SKM-1 (cell line): Measurements from ENCODE around the gene IPO9.
"Not testable (repeated sequence)": the region's sequence is repeated elsewhere in the genome, so short reads cannot be mapped to it uniquely, and the experiment has no call there.

Source experiments
- DNase-seq: peaks from one replicate; lab custom pipeline; 2025; ENCODE audit not compliant: unreplicated experiment; lab: John Stamatoyannopoulos, UW

IPO9 gene

GRCh38 chr1:201808633-201808990 is 20.3 kb upstream of the IPO9 start:
- no peak for DNase-seq

- DNase-seq: no peak
Observed at GRCh38 chr1:201809876-201810275, 19.1 kb upstream of the IPO9 start.

- DNase-seq: no peak
Observed at GRCh38 chr1:201810466-201811216, 18.3 kb upstream of the IPO9 start.

GRCh38 chr1:201813226-201813625 is 15.7 kb upstream of the IPO9 start:
- DNase-seq: no peak

GRCh38 chr1:201816309-201816854 is 12.6 kb upstream of the IPO9 start:
- DNase-seq: no peak

- DNase-seq: no peak
Observed at GRCh38 chr1:201818971-201819750, 9.8 kb upstream of the IPO9 start.

- DNase-seq: no peak
Observed at GRCh38 chr1:201820413-201820812, 8.5 kb upstream of the IPO9 start.

GRCh38 chr1:201825245-201825644 is 3.7 kb upstream of the IPO9 start:
- no peak for DNase-seq

GRCh38 chr1:201826830-201827229 is 2.1 kb upstream of the IPO9 start:
- no peak for DNase-seq

GRCh38 chr1:201827321-201828216 is 1.4 kb upstream of the IPO9 start:
- DNase-seq: no peak

GRCh38 chr1:201828217-201828819 is 639 bp upstream of the IPO9 start:
- DNase-seq: no peak

- no peak for DNase-seq
Observed at GRCh38 chr1:201831371-201831770, 2.4 kb downstream of the IPO9 start.

- DNase-seq: no peak
Observed at GRCh38 chr1:201834621-201835020, 5.7 kb downstream of the IPO9 start.

GRCh38 chr1:201838381-201838780 is 9.4 kb downstream of the IPO9 start:
- no peak for DNase-seq

- DNase-seq: not testable (repeated sequence)
Observed at GRCh38 chr1:201839089-201839488, 10.1 kb downstream of the IPO9 start.

GRCh38 chr1:201840055-201840454 is 11.1 kb downstream of the IPO9 start:
- no peak for DNase-seq

GRCh38 chr1:201840490-201840889 is 11.5 kb downstream of the IPO9 start:
- DNase-seq: no peak

- peak; percentile 30 for DNase-seq
Observed at GRCh38 chr1:201841265-201841912, 12.4 kb downstream of the IPO9 start.

- no peak for DNase-seq
Observed at GRCh38 chr1:201842472-201843027, 13.6 kb downstream of the IPO9 start.
